ENCODE data around the gene SCPEP1. TPM values are rescaled to one million over a fixed set of nuclear protein-coding genes. Genes with fewer than 3 reads are reported as not detected.

The SCPEP1 gene
- polyA plus RNA-seq, 1 donor from 2014 or later: 2.6 TPM

GRCh38 chr17:57033296-57033695, 55.4 kb downstream of the SCPEP1 start:
- H3K9ac ChIP-seq (ENCODE audit: low read length): no peak overlapping the region
- no peak overlapping the region for H3K27ac ChIP-seq (ENCODE audit: low read length)
- H3K36me3 ChIP-seq (ENCODE audit: insufficient read depth, low read length): no peaks in the 10 kb centered on the region
- TF ChIP-seq RAD21 (conservative IDR thresholded peaks at IDR 0.05) (no peak), MXI1 (conservative IDR thresholded peaks at IDR 0.05; ENCODE audit: poor library complexity, severe bottlenecking) (no peak), SMC3 (conservative IDR thresholded peaks at IDR 0.05; ENCODE audit: poor library complexity) (no peak), EZH2 (IDR thresholded peaks at IDR 0.05; ENCODE audit: borderline replicate concordance, insufficient read depth, low read length, poor library complexity, severe bottlenecking) (no peak), POLR2AphosphoS5 (IDR thresholded peaks at IDR 0.05) (no peak), REST (IDR thresholded peaks at IDR 0.05; ENCODE audit: borderline replicate concordance) (no peak), EP300 (conservative IDR thresholded peaks at IDR 0.05; ENCODE audit: poor library complexity, severe bottlenecking) (no peak), TAF1 (IDR thresholded peaks at IDR 0.05; ENCODE audit: low read depth) (no peak), CTCF (IDR thresholded peaks at IDR 0.05; ENCODE audit: poor library complexity, severe bottlenecking) (no peak)
- no peaks in the 10 kb centered on the region for H3F3A ChIP-seq (ENCODE audit: insufficient read depth, low read length, poor library complexity, severe bottlenecking)
- H3K9me3 ChIP-seq (ENCODE audit: low read length): no peaks in the 10 kb centered on the region
- H3K4me3 ChIP-seq (ENCODE audit: low read length): no peak overlapping the region
- H2AFZ ChIP-seq (ENCODE audit: low read depth, low read length): no peak overlapping the region
- no peaks in the 10 kb centered on the region for H4K20me1 ChIP-seq (ENCODE audit: insufficient read depth)
- no peaks in the 10 kb centered on the region for H3K27me3 ChIP-seq (ENCODE audit: insufficient read depth, low read depth, low read length)
- no peaks in the 10 kb centered on the region for H3K79me2 ChIP-seq (replicated peaks; ENCODE audit: insufficient read depth, low read length)
- no peak overlapping the region for H3K4me2 ChIP-seq (ENCODE audit: low read length)
- no peaks in the 10 kb centered on the region for H3K9me2 ChIP-seq (ENCODE audit: insufficient read depth, low read length)

DNA sequence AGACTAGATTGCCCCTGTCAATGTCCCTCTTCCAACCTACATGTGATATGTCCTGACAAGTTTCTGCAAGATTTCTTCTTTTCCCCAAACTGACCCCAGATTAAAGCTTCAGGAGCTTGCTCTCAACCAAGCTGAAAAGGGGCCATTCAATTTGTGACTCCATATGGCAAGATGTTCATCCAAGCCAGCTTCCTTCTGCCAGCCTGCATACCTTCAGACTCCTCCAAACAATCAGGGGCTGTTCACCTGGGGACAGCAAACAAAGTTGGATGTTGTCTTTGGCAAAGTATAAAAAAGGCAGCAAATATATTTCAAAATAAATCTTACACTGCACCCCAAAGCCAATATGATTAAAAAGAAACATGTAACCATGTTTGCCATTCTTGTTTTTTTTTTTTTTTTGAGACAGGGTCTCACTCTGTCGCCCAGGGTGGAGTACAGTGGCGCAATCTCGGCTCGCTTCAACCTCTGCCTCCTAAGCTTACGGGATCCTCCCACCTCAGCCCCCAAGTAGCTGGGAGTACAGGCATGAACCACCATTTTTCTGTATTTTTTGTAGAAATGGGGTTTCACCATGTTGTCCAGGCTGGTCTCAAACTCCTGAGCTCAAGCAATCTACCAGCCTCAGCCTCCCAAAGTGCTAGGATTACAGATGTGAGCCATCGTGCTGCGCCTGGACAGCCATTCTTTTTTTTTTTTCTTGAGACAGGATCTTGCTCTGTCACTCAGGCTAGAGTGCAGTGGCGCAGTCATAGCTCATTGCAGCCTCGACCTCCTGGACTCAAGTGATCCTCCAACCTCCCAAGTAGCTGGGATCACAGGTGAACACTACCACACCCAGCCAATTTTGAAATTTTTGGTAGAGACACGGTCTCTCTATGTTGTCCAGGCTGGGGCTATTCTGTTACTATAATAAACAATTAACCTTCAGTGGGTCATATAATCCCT, 57.1 kb downstream of the SCPEP1 start:
- Histone ChIP-seq H3F3A (ENCODE audit: insufficient read depth, low read length, poor library complexity, severe bottlenecking) (no peaks in the 10 kb centered on the region), H2AFZ (ENCODE audit: low read depth, low read length) (no peak overlapping the region), H4K20me1 (ENCODE audit: insufficient read depth) (no peaks in the 10 kb centered on the region), H3K9me2 (ENCODE audit: insufficient read depth, low read length) (no peaks in the 10 kb centered on the region), H3K4me2 (ENCODE audit: low read length) (no peak overlapping the region), H3K4me3 (ENCODE audit: low read length) (no peak overlapping the region), H3K9me3 (ENCODE audit: low read length) (no peaks in the 10 kb centered on the region), H3K27me3 (ENCODE audit: insufficient read depth, low read depth, low read length) (no peaks in the 10 kb centered on the region), H3K36me3 (ENCODE audit: insufficient read depth, low read length) (no peaks in the 10 kb centered on the region), H3K9ac (ENCODE audit: low read length) (no peak overlapping the region), H3K79me2 (replicated peaks; ENCODE audit: insufficient read depth, low read length) (no peaks in the 10 kb centered on the region), H3K27ac (ENCODE audit: low read length) (no peak overlapping the region)
- TF ChIP-seq EP300 (conservative IDR thresholded peaks at IDR 0.05; ENCODE audit: poor library complexity, severe bottlenecking) (no peak), CTCF (IDR thresholded peaks at IDR 0.05; ENCODE audit: poor library complexity, severe bottlenecking) (no peak), SMC3 (conservative IDR thresholded peaks at IDR 0.05; ENCODE audit: poor library complexity) (no peak), REST (IDR thresholded peaks at IDR 0.05; ENCODE audit: borderline replicate concordance) (no peak), EZH2 (IDR thresholded peaks at IDR 0.05; ENCODE audit: borderline replicate concordance, insufficient read depth, low read length, poor library complexity, severe bottlenecking) (no peak), MXI1 (conservative IDR thresholded peaks at IDR 0.05; ENCODE audit: poor library complexity, severe bottlenecking) (no peak), POLR2AphosphoS5 (IDR thresholded peaks at IDR 0.05) (no peak), TAF1 (IDR thresholded peaks at IDR 0.05; ENCODE audit: low read depth) (no peak), RAD21 (conservative IDR thresholded peaks at IDR 0.05) (no peak)
